OCI-LY1 (cell line): Measurements from ENCODE around the gene CHAD.

Experiments
- EZH2 ChIP-seq: fragments of 200-600 bp; sonication (generic), shearing (Covaris generic); IDR thresholded peaks from 2 replicates; pipeline ENCODE4 v1.8.0; 2017; ENCODE audit warnings: borderline replicate concordance, mixed run types, mild to moderate bottlenecking, antibody characterized with exemption, low read length, moderate library complexity, mixed read lengths
- TF ChIP-seq, protein P1 (sequence below): fragments of 200-600 bp; sonication (generic), shearing (Covaris generic); IDR thresholded peaks from 2 replicates; pipeline ENCODE4 v1.5.1; 2017; ENCODE audit warnings: mild to moderate bottlenecking, antibody characterized with exemption, low read length, moderate library complexity, mixed read lengths

- TF ChIP-seq, protein P1, sequence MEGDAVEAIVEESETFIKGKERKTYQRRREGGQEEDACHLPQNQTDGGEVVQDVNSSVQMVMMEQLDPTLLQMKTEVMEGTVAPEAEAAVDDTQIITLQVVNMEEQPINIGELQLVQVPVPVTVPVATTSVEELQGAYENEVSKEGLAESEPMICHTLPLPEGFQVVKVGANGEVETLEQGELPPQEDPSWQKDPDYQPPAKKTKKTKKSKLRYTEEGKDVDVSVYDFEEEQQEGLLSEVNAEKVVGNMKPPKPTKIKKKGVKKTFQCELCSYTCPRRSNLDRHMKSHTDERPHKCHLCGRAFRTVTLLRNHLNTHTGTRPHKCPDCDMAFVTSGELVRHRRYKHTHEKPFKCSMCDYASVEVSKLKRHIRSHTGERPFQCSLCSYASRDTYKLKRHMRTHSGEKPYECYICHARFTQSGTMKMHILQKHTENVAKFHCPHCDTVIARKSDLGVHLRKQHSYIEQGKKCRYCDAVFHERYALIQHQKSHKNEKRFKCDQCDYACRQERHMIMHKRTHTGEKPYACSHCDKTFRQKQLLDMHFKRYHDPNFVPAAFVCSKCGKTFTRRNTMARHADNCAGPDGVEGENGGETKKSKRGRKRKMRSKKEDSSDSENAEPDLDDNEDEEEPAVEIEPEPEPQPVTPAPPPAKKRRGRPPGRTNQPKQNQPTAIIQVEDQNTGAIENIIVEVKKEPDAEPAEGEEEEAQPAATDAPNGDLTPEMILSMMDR: no peak
- no peak for TF ChIP-seq EZH2
Observed at GRCh38 chr17:50422738-50423137, 45.9 kb downstream of the CHAD start.
